ENCODE results near the gene SLC4A5.

Gene SLC4A5

DNA sequence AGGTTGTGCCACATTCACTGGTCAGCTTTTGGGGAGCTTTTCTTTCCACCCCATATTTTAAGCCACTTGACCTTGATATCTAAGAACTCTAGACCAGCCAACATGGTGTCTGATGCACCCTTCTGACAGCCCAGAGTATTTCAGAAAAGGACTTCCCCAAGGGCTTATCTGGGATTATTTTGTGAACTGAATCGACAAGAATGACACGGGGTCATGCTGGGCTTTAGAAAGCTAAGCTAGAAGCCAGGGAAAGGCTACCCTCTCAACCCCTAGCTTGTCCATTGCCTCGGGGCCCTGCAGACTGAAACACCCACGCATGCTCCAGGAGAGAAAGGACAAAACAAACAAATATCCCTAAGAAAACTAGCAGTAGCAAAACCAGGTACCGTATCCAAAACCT, 16.0 kb downstream of the SLC4A5 start:
- Histone ChIP-seq H3K36me3 (ENCODE audit: control insufficient read depth in 2 of 2, insufficient read depth in 1 of 2, low read length in 2 of 2) (peaks cover 6 to 9% of the 10 kb centered on the region in 2 experiments; a peak in 2 of 3 replicates), H3K4me3 (ENCODE audit: low read depth, low read length) (no peak overlapping the region), H3K27ac (ENCODE audit: extremely low read depth, low read depth, low read length) (no peak overlapping the region), H3K4me1 (ENCODE audit: control insufficient read depth, insufficient read depth, low read length) (no peaks in the 10 kb centered on the region), H3K9me3 (ENCODE audit: control insufficient read depth, insufficient read depth, low read depth, low read length) (no peaks in the 10 kb centered on the region)
- ChIA-PET CTCF (interaction anchor here (0.7 to 1.6 kb wide), 4 partner anchors 12 to 503 kb away, joined by 3 to 8 read pairs (median 4); no protein-coding TSS in a partner anchor), POLR2A (no interaction called here)
- TF ChIP-seq ZNF501 (tag by site-specific recombination; IDR thresholded peaks at IDR 0.05) (no peak), YY2 (tag by site-specific recombination; IDR thresholded peaks at IDR 0.05) (no peak), SCRT2 (tag by site-specific recombination; IDR thresholded peaks at IDR 0.05) (no peak), HOXA7 (CRISPR knock-in tag; IDR thresholded peaks at IDR 0.05; ENCODE audit: borderline replicate concordance) (no peak)
- TF ChIP-seq, protein P1, sequence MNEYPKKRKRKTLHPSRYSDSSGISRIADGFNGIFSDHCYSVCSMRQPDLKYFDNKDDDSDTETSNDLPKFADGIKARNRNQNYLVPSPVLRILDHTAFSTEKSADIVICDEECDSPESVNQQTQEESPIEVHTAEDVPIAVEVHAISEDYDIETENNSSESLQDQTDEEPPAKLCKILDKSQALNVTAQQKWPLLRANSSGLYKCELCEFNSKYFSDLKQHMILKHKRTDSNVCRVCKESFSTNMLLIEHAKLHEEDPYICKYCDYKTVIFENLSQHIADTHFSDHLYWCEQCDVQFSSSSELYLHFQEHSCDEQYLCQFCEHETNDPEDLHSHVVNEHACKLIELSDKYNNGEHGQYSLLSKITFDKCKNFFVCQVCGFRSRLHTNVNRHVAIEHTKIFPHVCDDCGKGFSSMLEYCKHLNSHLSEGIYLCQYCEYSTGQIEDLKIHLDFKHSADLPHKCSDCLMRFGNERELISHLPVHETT (tag by site-specific recombination; IDR thresholded peaks at IDR 0.05): no peak

DNA sequence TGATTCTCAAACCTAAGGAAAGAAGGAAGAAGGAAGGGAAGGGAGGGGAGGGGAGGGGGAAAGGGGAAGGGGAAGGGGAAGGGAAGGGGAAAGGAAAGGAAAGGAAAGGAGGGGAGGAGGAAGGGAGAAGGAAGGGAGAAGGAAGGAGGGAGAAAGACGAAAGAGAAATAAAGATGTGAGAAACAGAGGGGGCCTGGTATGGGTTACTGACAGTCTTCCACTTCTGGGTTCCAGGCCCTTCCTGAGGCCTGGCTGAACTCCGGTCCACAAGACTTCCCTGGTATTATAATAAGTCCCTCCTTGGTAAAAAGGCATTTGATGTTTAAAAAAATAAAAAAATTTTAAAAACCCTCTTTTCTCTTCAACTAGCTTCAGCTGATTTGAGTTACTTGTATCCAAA, 17.4 kb downstream of the SLC4A5 start:
- ChIA-PET CTCF (interaction anchor here (1.3 to 4.0 kb wide), 3 partner anchors 9 to 499 kb away, joined by 3 to 52 read pairs (median 4); no protein-coding TSS in a partner anchor), POLR2A (no interaction called here)
- H3K9me3 ChIP-seq (ENCODE audit: control insufficient read depth, insufficient read depth, low read depth, low read length): no peaks in the 10 kb centered on the region

DNA sequence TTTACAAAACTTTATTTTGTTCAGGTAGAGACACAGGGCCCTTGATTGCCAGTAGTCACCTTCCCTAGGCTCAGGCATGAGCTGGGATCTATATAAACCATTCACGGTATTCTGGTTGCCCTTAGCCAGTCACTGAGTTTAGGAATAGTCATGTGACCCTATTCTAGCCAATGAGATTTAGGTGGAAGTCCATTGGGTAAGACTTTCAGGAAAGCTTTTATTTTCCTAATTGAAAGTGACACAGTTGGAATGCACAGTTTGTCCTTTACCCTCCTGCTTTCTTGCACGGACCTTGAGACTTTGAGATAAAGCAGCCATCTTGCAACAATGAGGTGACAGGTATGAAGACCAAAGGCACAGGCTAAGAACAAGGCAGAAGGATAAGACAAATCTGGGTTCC, 21.5 kb downstream of the SLC4A5 start:
- TF ChIP-seq SP2 (tag by site-specific recombination; IDR thresholded peaks at IDR 0.05) (no peak), ZNF585B (tag by site-specific recombination; IDR thresholded peaks at IDR 0.05) (no peak), MEIS1 (CRISPR knock-in tag; IDR thresholded peaks at IDR 0.05; ENCODE audit: borderline replicate concordance) (no peak), ZNF621 (tag by site-specific recombination; IDR thresholded peaks at IDR 0.05) (no peak), ZNF391 (tag by site-specific recombination; IDR thresholded peaks at IDR 0.05; ENCODE audit: borderline replicate concordance, low read depth) (no peak)
- CTCF ChIA-PET: interaction anchor here (0.6 to 1.4 kb wide), 4 partner anchors 12 to 72 kb away, joined by 3 to 7 read pairs (median 4); no protein-coding TSS in a partner anchor
- no peak overlapping the region for H3K27ac ChIP-seq (ENCODE audit: extremely low read depth, low read depth, low read length)
- POLR2A ChIA-PET: interaction anchor here (0.5 kb wide), 1 partner anchor 318 kb away, joined by 7 read pairs; no protein-coding TSS in a partner anchor
- H3K9me3 ChIP-seq (ENCODE audit: control insufficient read depth, insufficient read depth, low read depth, low read length): no peaks in the 10 kb centered on the region
- H3K4me3 ChIP-seq (ENCODE audit: low read depth, low read length): no peak overlapping the region
- H3K36me3 ChIP-seq (ENCODE audit: control insufficient read depth in 2 of 2, insufficient read depth in 1 of 2, low read length in 2 of 2): no peaks in the 10 kb centered on the region
- H3K4me1 ChIP-seq (ENCODE audit: control insufficient read depth, insufficient read depth, low read length): no peaks in the 10 kb centered on the region

More for the DNA sequence above, 17.4 kb downstream of the SLC4A5 start:
- no peak overlapping the region for H3K27ac ChIP-seq (ENCODE audit: extremely low read depth, low read depth, low read length)
- no peaks in the 10 kb centered on the region for H3K4me1 ChIP-seq (ENCODE audit: control insufficient read depth, insufficient read depth, low read length)
- H3K36me3 ChIP-seq (ENCODE audit: control insufficient read depth in 2 of 2, insufficient read depth in 1 of 2, low read length in 2 of 2): peaks cover 6 to 9% of the 10 kb centered on the region in 2 experiments; a peak in 2 of 3 replicates
- H3K4me3 ChIP-seq (ENCODE audit: low read depth, low read length): no peak overlapping the region
- no peak for TF ChIP-seq ZNF223 (tag by site-specific recombination; IDR thresholded peaks at IDR 0.05)
- no peak for TF ChIP-seq ZNF19 (tag by site-specific recombination; IDR thresholded peaks at IDR 0.05; ENCODE audit: low read depth)
- TF ChIP-seq, protein P2, sequence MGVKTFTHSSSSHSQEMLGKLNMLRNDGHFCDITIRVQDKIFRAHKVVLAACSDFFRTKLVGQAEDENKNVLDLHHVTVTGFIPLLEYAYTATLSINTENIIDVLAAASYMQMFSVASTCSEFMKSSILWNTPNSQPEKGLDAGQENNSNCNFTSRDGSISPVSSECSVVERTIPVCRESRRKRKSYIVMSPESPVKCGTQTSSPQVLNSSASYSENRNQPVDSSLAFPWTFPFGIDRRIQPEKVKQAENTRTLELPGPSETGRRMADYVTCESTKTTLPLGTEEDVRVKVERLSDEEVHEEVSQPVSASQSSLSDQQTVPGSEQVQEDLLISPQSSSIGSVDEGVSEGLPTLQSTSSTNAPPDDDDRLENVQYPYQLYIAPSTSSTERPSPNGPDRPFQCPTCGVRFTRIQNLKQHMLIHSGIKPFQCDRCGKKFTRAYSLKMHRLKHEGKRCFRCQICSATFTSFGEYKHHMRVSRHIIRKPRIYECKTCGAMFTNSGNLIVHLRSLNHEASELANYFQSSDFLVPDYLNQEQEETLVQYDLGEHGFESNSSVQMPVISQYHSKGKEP (tag by site-specific recombination; IDR thresholded peaks at IDR 0.05): no peak
- TF ChIP-seq ZNF132 (tag by site-specific recombination; IDR thresholded peaks at IDR 0.05; ENCODE audit: borderline replicate concordance): no peak
- TF ChIP-seq, protein P3, sequence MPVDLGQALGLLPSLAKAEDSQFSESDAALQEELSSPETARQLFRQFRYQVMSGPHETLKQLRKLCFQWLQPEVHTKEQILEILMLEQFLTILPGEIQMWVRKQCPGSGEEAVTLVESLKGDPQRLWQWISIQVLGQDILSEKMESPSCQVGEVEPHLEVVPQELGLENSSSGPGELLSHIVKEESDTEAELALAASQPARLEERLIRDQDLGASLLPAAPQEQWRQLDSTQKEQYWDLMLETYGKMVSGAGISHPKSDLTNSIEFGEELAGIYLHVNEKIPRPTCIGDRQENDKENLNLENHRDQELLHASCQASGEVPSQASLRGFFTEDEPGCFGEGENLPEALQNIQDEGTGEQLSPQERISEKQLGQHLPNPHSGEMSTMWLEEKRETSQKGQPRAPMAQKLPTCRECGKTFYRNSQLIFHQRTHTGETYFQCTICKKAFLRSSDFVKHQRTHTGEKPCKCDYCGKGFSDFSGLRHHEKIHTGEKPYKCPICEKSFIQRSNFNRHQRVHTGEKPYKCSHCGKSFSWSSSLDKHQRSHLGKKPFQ (tag by site-specific recombination; IDR thresholded peaks at IDR 0.05): no peak
- no peak for TF ChIP-seq ZNF571 (tag by site-specific recombination; IDR thresholded peaks at IDR 0.05)
- TF ChIP-seq ZNF311 (tag by site-specific recombination; IDR thresholded peaks at IDR 0.05; ENCODE audit: borderline replicate concordance): no peak
- TF ChIP-seq ZNF707 (tag by site-specific recombination; IDR thresholded peaks at IDR 0.05): no peak
- TF ChIP-seq ZNF138 (tag by site-specific recombination; IDR thresholded peaks at IDR 0.05; ENCODE audit: borderline replicate concordance): no peak
- TF ChIP-seq ZNF10 (tag by site-specific recombination; IDR thresholded peaks at IDR 0.05): no peak
- no peak for TF ChIP-seq ZNF37A (tag by site-specific recombination; IDR thresholded peaks at IDR 0.05)
- TF ChIP-seq, protein P4, sequence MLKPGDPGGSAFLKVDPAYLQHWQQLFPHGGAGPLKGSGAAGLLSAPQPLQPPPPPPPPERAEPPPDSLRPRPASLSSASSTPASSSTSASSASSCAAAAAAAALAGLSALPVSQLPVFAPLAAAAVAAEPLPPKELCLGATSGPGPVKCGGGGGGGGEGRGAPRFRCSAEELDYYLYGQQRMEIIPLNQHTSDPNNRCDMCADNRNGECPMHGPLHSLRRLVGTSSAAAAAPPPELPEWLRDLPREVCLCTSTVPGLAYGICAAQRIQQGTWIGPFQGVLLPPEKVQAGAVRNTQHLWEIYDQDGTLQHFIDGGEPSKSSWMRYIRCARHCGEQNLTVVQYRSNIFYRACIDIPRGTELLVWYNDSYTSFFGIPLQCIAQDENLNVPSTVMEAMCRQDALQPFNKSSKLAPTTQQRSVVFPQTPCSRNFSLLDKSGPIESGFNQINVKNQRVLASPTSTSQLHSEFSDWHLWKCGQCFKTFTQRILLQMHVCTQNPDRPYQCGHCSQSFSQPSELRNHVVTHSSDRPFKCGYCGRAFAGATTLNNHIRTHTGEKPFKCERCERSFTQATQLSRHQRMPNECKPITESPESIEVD (tag by site-specific recombination; IDR thresholded peaks at IDR 0.05): no peak
- no peak for TF ChIP-seq ZNF510 (tag by site-specific recombination; IDR thresholded peaks at IDR 0.05; ENCODE audit: insufficient replicate concordance)
- no peak for TF ChIP-seq ZIC2 (tag by site-specific recombination; IDR thresholded peaks at IDR 0.05)
- TF ChIP-seq ZNF514 (tag by site-specific recombination; IDR thresholded peaks at IDR 0.05): no peak

Data from HEK293 (cell line).